Loucy (cell line): ENCODE results near the gene CSF3.

Experiments used
- H2AFZ ChIP-seq: fragments of 200-600 bp; sonication (generic); 2 replicates; pipeline ENCODE4 v1.6.0; 2016; ENCODE audit warnings: antibody characterized with exemption, mild to moderate bottlenecking, low read length, moderate library complexity
- H3F3A ChIP-seq: fragments of 200-600 bp; 2 replicates; pipeline ENCODE4 v1.6.0; 2016; ENCODE audit warnings: antibody characterized with exemption, low read depth, mild to moderate bottlenecking
- H3K27me3 ChIP-seq: fragments of 200-600 bp; sonication (generic); 2 replicates; pipeline ENCODE4 v1.6.1; 2014; ENCODE audit warnings: low read length, mild to moderate bottlenecking; ENCODE audit not compliant: insufficient read depth, poor library complexity, severe bottlenecking
- H3K36me3 ChIP-seq: fragments of 200-600 bp; sonication (generic); 2 replicates; pipeline ENCODE4 v1.6.1; 2016; ENCODE audit warnings: low read length; ENCODE audit not compliant: insufficient read depth
- H3K4me1 ChIP-seq: fragments of 200-600 bp; sonication (generic); 2 replicates; pipeline ENCODE4 v1.5.1; 2014; ENCODE audit warnings: low read length, mild to moderate bottlenecking; ENCODE audit not compliant: insufficient read depth, poor library complexity, severe bottlenecking
- H3K4me2 ChIP-seq: fragments of 200-600 bp; sonication (generic); 2 replicates; pipeline ENCODE4 v1.6.0; 2014; ENCODE audit warnings: antibody characterized with exemption, low read length, low read depth, mild to moderate bottlenecking; ENCODE audit not compliant: poor library complexity, severe bottlenecking
- H3K4me3 ChIP-seq: fragments of 200-600 bp; sonication (generic); 2 replicates; pipeline ENCODE4 v1.5.1; 2014; ENCODE audit warnings: low read length, mild to moderate bottlenecking, mixed read lengths; ENCODE audit not compliant: poor library complexity, severe bottlenecking
- H3K79me2 ChIP-seq: fragments of 200-600 bp; sonication (generic); 2 replicates; pipeline ENCODE4 v1.6.1; 2014; ENCODE audit warnings: low read length; ENCODE audit not compliant: insufficient read depth
- H3K9ac ChIP-seq: fragments of 200-600 bp; sonication (generic); 2 replicates; pipeline ENCODE4 v1.6.0; 2014; ENCODE audit warnings: mild to moderate bottlenecking, low read depth, low read length, moderate library complexity; ENCODE audit not compliant: poor library complexity, severe bottlenecking
- H3K9me2 ChIP-seq: fragments of 200-600 bp; sonication (generic); replicated peaks from 2 replicates; pipeline ENCODE4 v1.6.1; 2016; ENCODE audit warnings: low read depth, low read length, mixed read lengths
- H3K9me3 ChIP-seq: fragments of 200-600 bp; sonication (generic); 2 replicates; pipeline ENCODE4 v1.6.1; 2014; ENCODE audit warnings: mild to moderate bottlenecking, antibody characterized with exemption, low read length, low read depth; ENCODE audit not compliant: insufficient read depth
- H4K20me1 ChIP-seq: fragments of 200-600 bp; sonication (generic); 2 replicates; pipeline ENCODE4 v1.6.0; 2014; ENCODE audit warnings: antibody characterized with exemption, low read length, mild to moderate bottlenecking; ENCODE audit not compliant: insufficient read depth, poor library complexity, severe bottlenecking
- EZH2phosphoT487 ChIP-seq: fragments of 200-600 bp; IDR thresholded peaks from 2 replicates; pipeline ENCODE4 v1.6.1; 2018; ENCODE audit warnings: antibody characterized with exemption, mild to moderate bottlenecking, moderate library complexity, borderline replicate concordance
- TF ChIP-seq, protein P1 (sequence below): fragments of 200-600 bp; sonication (generic); conservative IDR thresholded peaks from 2 replicates; pipeline ENCODE4 v1.5.1; 2014; ENCODE audit warnings: mild to moderate bottlenecking, antibody characterized with exemption, low read length

The CSF3 gene

DNA sequence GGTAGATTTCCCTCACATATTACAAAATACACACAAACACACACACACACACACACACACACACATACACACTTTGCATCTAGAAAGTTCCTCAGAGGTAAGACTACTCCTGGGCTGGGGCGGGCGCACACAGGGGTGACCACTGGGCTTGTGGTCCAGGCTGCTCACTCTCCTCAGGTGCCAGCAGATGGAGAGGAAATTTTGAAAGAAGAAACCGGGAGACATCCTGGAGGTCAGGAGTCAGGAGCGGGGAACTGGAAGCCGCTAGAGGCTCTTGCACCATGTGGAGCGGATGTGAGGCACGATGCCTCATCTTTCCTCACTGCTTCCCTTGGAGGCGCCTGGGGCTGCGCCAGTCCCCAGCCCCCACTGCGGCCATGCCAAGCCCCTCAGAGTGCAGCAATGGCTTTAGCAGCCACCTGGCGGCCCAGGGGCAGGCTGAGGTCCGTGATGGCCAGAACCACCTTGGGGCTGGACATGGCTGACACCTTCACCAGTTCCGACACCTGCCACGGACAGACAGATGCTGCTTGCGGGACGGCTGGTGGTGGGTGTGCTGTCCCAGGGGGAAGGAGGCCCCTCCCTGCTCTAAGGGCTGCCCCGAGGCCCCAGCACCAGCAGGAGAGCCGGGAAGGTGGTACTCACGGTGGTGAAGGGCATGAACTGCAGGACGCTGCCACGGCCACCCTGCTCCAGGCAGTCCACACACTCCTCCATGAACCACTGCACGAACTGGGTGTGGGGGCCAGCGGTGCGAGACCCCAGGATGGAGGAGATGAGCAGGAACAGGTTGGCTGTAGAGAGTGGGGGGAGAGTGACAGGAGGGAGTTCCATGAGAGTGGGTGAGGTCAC is 4.1 kb downstream of the CSF3 start:
- Histone ChIP-seq H3K36me3 (peaks cover 15% of the 10 kb centered on the region; the same call in 1 of the 2 replicates), H3K4me1 (no peaks in the 10 kb centered on the region), H3K4me3 (no peak overlapping the region), H3K4me2 (no peak overlapping the region), H3K9ac (no peak overlapping the region), H4K20me1 (no peaks in the 10 kb centered on the region), H3F3A (no peaks in the 10 kb centered on the region), H3K9me3 (no peaks in the 10 kb centered on the region), H2AFZ (no peak overlapping the region), H3K79me2 (no peaks in the 10 kb centered on the region), H3K9me2 (no peaks in the 10 kb centered on the region), H3K27me3 (no peaks in the 10 kb centered on the region)
- TF ChIP-seq, protein P1, sequence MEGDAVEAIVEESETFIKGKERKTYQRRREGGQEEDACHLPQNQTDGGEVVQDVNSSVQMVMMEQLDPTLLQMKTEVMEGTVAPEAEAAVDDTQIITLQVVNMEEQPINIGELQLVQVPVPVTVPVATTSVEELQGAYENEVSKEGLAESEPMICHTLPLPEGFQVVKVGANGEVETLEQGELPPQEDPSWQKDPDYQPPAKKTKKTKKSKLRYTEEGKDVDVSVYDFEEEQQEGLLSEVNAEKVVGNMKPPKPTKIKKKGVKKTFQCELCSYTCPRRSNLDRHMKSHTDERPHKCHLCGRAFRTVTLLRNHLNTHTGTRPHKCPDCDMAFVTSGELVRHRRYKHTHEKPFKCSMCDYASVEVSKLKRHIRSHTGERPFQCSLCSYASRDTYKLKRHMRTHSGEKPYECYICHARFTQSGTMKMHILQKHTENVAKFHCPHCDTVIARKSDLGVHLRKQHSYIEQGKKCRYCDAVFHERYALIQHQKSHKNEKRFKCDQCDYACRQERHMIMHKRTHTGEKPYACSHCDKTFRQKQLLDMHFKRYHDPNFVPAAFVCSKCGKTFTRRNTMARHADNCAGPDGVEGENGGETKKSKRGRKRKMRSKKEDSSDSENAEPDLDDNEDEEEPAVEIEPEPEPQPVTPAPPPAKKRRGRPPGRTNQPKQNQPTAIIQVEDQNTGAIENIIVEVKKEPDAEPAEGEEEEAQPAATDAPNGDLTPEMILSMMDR: no peak
- TF ChIP-seq EZH2phosphoT487: no peak

DNA sequence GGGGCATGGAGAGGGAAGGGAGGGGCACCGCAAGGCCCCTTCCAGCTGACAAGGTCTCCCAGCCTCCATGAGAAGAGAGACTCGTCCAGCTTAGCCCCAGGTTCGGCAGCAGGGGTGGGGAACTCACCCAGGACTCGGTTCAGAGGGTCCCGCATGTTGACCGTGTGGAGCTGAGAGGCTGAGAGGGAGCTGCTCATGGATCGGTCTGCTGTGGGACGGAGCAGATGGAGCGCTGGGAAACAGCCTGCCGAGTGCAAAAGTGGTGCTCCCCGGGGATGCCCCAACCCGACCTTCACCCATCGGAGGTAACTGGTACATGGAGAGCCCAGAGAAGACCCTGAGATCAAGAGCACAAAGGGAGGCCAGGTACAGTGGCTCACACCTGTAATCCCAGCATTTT is 4.9 kb downstream of the CSF3 start:
- Histone ChIP-seq H3K36me3 (peaks cover 19% of the 10 kb centered on the region; the same call in 1 of the 2 replicates), H3K27me3 (no peaks in the 10 kb centered on the region), H3K79me2 (no peaks in the 10 kb centered on the region), H3K9me2 (no peaks in the 10 kb centered on the region), H3K4me3 (no peak overlapping the region), H3K9ac (no peak overlapping the region), H3K4me1 (no peaks in the 10 kb centered on the region), H3K9me3 (no peaks in the 10 kb centered on the region), H3F3A (no peaks in the 10 kb centered on the region), H4K20me1 (no peaks in the 10 kb centered on the region), H2AFZ (no peak overlapping the region), H3K4me2 (no peak overlapping the region)
- no peak for TF ChIP-seq EZH2phosphoT487
- TF ChIP-seq, protein P1: no peak

DNA sequence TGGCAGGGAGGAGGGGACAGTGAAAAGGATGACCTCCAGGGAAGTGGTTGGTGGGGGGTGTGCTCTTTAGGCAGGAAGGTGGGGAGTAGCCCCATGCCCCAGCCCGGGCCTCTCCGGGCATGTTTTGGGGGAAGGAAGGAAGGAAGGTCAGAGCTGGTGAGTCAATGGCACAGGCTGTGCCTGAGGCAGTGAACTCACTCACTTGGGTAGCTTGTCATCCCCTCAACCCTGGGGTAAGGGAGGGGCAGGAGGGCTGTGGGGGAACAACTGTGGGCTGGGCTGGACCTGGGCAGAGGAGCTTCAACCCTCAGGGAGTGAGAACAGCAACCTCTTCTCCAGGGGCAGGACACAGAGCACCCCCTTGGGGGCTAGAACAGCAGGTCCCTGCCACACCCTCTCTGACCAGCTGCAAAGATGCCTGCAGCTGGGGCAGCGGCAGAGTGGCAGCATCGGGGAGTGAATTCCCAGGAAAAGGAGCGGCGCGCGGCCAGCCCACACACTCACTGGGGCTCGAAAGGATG is 6.3 kb downstream of the CSF3 start:
- no peak overlapping the region for H3K9ac ChIP-seq
- no peaks in the 10 kb centered on the region for H3K9me3 ChIP-seq
- H3F3A ChIP-seq: no peaks in the 10 kb centered on the region
- no peak for TF ChIP-seq EZH2phosphoT487
- TF ChIP-seq, protein P1: no peak
- H3K9me2 ChIP-seq: no peaks in the 10 kb centered on the region
- H3K4me3 ChIP-seq: no peak overlapping the region
- no peaks in the 10 kb centered on the region for H3K79me2 ChIP-seq
- no peak overlapping the region for H3K4me2 ChIP-seq
- no peak overlapping the region for H2AFZ ChIP-seq
- H3K4me1 ChIP-seq: no peaks in the 10 kb centered on the region
- H3K27me3 ChIP-seq: no peaks in the 10 kb centered on the region
- no peaks in the 10 kb centered on the region for H4K20me1 ChIP-seq
- H3K36me3 ChIP-seq: peaks cover 33% of the 10 kb centered on the region; the same call in 1 of the 2 replicates
